GM21786 (cell line): ENCODE measurements around the gene DKC1.
"Not testable (repeated sequence)": the region's sequence is repeated elsewhere in the genome, so short reads cannot be mapped to it uniquely, and the experiment has no call there.

Source experiments
- ATAC-seq: cut with Tn5 transposase; IDR thresholded peaks from one replicate; pipeline ENCODE4 v1.9.1; 2021; ENCODE audit not compliant: unreplicated experiment

Gene DKC1

GRCh38 chrX:154785716-154786115 lies 23.1 kb downstream of the DKC1 start:
- no peak for ATAC-seq

DNA sequence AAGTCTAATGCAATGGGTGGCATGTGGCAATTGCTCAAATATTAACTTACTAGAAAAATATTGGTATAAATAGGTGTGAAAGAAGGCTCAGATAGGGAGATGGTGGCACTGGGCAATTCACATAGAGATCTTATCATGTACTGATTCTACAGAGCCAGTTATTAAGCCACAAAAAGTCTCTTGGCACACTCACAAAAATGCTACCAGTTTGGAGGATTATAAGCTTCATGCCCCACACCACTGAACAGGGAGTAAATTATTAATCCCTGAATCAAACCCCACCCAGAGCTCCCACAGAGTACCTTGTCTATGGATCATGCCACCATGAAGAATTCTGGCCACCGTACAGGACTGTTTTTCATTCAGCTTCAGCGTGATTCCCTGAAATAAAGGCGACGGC lies 28.8 kb downstream of the DKC1 start:
- no peak for ATAC-seq

- ATAC-seq = no peak
These were observed 29.3 kb downstream of the DKC1 start for GRCh38 chrX:154791939-154792338.

- ATAC-seq = no peak
These were observed 30.6 kb downstream of the DKC1 start for GRCh38 chrX:154793084-154793795.

- no peak for ATAC-seq
These were observed 32.4 kb downstream of the DKC1 start for GRCh38 chrX:154795016-154795415.

DNA sequence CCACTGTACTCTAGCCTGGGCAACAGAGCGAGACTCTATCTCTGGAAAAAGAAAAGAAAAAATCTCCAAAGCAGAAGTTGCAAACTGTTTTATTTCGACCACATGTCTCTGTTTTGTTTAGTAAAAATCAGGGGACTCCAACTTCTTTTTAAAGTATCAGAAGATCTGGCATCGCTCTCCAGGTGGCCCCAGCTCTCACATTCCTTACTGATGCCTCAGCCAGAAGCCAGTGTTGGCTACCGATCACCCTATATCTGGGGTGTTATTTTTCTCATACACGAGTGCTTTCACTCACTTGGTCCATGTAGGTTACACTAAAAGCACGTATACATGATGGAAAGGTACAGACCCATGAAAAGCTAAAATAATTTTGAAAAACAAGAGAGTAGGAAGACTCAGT lies 34.3 kb downstream of the DKC1 start:
- no peak for ATAC-seq

- no peak for ATAC-seq
These were observed 37.1 kb downstream of the DKC1 start for GRCh38 chrX:154799556-154800348.

GRCh38 chrX:154800478-154801210 lies 38.0 kb downstream of the DKC1 start:
- ATAC-seq = no peak

DNA sequence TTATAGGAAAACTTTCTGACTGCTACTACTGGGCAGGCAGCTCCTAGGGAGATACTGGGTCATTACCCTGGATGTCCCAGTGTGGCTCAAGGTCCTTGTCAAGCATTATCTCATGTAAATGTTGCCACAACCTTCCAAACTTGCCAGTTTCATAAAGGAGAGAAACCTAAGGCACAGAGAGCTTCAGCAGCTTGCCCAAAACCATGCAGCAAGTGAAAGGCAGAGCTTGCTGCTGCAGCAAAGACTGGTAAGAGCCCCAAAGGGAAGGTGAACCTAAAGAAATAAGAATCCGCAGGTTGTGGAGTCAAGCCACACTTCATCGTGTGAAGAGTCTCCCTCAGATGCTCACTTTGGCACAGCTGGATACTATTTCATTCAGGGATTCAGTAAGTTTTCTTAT lies 40.3 kb downstream of the DKC1 start:
- ATAC-seq = no peak

- ATAC-seq = no peak
These were observed 41.7 kb downstream of the DKC1 start for GRCh38 chrX:154804261-154804956.

DNA sequence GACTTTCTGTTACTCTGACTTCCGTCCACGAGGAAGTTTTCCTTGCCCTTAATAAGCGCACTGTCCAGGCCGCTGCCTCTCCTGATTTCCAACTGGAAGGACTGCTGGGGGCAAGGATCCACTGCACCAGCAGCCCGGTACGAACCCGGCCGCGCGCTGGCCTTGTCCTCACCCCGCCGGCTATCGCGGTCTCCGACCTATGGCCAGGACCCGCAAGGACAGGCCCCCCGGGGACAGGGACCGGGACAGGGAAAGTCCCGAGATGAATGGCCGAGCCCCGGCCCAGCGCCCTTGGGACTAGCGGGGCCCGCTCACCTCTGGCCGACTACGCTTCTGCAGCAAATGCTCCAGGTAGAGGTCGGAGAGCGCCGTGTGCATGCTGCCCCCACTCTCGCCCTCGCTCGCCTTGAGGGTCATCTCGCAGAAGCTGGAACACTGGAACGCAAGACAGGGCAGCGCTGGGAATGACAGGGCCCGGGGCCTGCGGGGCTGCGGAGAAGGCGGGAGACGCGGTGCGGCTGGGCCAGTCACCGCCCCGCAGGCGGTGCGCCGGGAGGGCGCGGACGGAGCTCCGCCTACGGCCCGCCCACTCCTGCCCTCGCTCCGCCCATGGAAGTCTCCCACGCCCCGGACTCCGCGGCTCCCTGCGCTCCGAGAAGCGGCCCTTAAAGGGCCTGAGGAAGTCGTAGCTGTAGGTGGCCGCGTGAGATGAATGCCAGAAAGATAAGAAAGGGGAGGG lies 42.5 kb downstream of the DKC1 start, which contains the start of gene MPP1:
MPP1 (minus strand) TSS at position 529 of the 739 bp plus-strand sequence; CDS start at position 417, 112 bp downstream.
- ATAC-seq = peak; percentile 95

GRCh38 chrX:154805696-154806091 lies 43.0 kb downstream of the DKC1 start:
- no peak for ATAC-seq

DNA sequence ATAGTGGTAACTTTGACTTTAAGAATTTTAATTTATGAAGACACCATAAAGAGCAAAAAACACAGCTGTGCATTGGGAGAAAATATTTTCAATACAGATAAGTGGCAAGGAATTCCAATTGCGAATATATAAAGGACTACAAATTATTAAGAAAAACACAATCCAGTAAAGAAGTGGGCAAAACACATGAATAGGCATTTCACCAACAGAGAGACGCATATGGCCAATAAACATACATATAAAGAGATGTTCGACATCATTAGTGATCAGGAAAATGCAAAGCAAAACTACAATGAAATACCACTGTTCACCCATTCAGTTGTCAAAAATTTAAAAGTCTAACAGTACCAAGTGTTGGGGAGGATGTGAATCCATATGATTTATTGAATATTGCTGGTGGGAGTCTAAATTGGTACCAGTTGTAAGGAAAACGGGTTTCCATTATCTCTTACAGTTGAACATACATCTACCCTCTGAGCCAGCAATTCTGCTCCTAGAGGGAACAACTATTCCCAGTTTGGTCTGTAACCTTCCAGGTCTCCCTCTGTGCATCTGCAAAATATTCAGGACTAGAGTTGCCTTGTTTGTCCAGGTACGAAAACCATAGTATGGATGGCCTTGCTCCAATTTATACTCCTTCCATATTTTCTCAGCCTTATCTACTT lies 44.3 kb downstream of the DKC1 start:
- ATAC-seq = no peak

- no peak for ATAC-seq
These were observed 47.4 kb downstream of the DKC1 start for GRCh38 chrX:154809939-154810665.

GRCh38 chrX:154812341-154813101 lies 49.9 kb downstream of the DKC1 start:
- no peak for ATAC-seq

DNA sequence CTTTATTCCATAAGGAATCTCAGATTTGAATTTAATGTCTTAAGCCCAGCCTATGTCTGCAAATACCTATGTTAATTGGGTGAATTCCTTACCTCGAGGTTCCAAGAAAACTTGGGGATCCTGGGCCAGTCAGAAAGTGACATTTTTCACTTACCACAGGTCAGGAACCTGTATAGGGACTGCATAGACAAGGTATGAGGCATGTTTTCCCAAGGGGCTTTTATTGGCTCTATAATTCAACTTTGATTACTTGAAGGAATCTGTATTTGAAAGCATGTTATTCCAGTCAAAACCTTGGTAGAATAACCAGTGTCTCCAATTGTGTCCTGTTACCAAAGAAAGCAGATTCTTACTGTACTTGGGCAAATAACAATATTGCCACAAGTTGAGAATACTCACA lies 51.1 kb downstream of the DKC1 start:
- no peak for ATAC-seq

GRCh38 chrX:154815274-154815818 lies 52.7 kb downstream of the DKC1 start:
- ATAC-seq = no peak

DNA sequence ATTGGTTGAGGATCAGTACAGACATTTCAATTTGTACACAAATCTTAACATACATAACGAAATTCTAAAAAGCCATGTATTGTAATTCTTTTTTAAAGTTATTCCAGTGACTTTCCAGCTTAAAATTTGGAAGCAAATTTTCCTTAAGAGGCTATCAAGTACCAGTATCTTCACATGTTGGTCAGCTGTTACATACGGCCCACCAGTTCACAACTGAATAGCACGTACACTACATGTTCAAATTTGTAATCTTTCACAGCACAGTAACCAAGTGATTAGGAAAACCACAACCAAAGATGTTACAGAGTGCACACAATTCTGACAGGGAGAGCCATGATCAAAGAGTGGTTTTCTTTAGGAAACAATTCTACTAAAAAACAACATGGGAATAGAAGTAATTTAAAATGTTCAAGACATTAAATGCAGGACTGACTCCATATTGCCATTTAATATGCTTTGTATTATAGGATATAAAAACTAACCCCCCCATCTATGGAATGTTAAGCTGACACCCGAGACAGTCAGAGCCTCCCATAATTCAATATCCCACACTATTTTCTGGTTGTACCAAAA lies 53.7 kb downstream of the DKC1 start:
- not testable (repeated sequence) for ATAC-seq
